Kidney tubule cell (primary cell): ENCODE results near the gene EXOG.

Experiments used
- DNase-seq: peaks from one replicate; pipeline ENCODE4 v3.0.0-alpha.2; 2018; ENCODE audit warnings: low spot score

The EXOG gene

GRCh38 chr3:38473229-38473628 is 22.9 kb upstream of the EXOG start:
- DNase-seq = no peak

GRCh38 chr3:38474928-38475605 is 21.1 kb upstream of the EXOG start:
- DNase-seq = no peak

- DNase-seq = no peak
Measured at GRCh38 chr3:38475716-38476115, 20.4 kb upstream of the EXOG start.

- DNase-seq = no peak
Measured at GRCh38 chr3:38476157-38476756, 19.9 kb upstream of the EXOG start.

- DNase-seq = no peak
Measured at GRCh38 chr3:38477057-38477820, 18.9 kb upstream of the EXOG start.

- DNase-seq = no peak
Measured at GRCh38 chr3:38477839-38478450, 18.2 kb upstream of the EXOG start.

- no peak for DNase-seq
Measured at GRCh38 chr3:38478901-38479300, 17.2 kb upstream of the EXOG start.

- DNase-seq = peak; percentile 73
Measured at GRCh38 chr3:38479431-38480092, 16.6 kb upstream of the EXOG start.

GRCh38 chr3:38480093-38480445 is 16.1 kb upstream of the EXOG start:
- no peak for DNase-seq

GRCh38 chr3:38480930-38481329 is 15.2 kb upstream of the EXOG start:
- DNase-seq = no peak

- DNase-seq = no peak
Measured at GRCh38 chr3:38482951-38483350, 13.2 kb upstream of the EXOG start.

- no peak for DNase-seq
Measured at GRCh38 chr3:38487323-38487722, 8.8 kb upstream of the EXOG start.

GRCh38 chr3:38488949-38489348 is 7.2 kb upstream of the EXOG start:
- DNase-seq = no peak

GRCh38 chr3:38489766-38490165 is 6.4 kb upstream of the EXOG start:
- no peak for DNase-seq

- no peak for DNase-seq
Measured at GRCh38 chr3:38490281-38491030, 5.7 kb upstream of the EXOG start.

GRCh38 chr3:38491215-38491614 is 4.9 kb upstream of the EXOG start:
- DNase-seq = no peak

- DNase-seq = peak; percentile 45
Measured at GRCh38 chr3:38493031-38493430, 3.1 kb upstream of the EXOG start.

GRCh38 chr3:38497031-38497430 is 891 bp downstream of the EXOG start:
- peak; percentile 7 for DNase-seq

GRCh38 chr3:38500688-38501417 is 4.7 kb downstream of the EXOG start:
- DNase-seq = no peak

- DNase-seq = no peak
Measured at GRCh38 chr3:38507120-38507519, 11.0 kb downstream of the EXOG start.

- DNase-seq = no peak
Measured at GRCh38 chr3:38509732-38510131, 13.6 kb downstream of the EXOG start.
